Measurements from ENCODE around the gene NKPD1.
A peak's percentile ranks its signal among the peaks of the same experiment; 100 is the strongest.

Gene NKPD1

GRCh38 chr19:45154064-45154827, 6.5 kb downstream of the NKPD1 start:
- Mint-ChIP-seq H3K4me3 (peak overlapping the region; percentile 57 to 83), H3K9me3 (peaks cover 0 to 6% of the 10 kb centered on the region in 2 donors), H3K36me3 (peaks cover 8 to 18% of the 10 kb centered on the region in 2 donors), H3K27me3 (peaks cover 51 to 67% of the 10 kb centered on the region in 2 donors), H3K27ac (peak overlapping the region; percentile 59), H3K4me1 (peaks cover 23 to 29% of the 10 kb centered on the region in 2 donors)
- ATAC-seq (replicated peaks) (no peak), DNase-seq (no peak)

DNA sequence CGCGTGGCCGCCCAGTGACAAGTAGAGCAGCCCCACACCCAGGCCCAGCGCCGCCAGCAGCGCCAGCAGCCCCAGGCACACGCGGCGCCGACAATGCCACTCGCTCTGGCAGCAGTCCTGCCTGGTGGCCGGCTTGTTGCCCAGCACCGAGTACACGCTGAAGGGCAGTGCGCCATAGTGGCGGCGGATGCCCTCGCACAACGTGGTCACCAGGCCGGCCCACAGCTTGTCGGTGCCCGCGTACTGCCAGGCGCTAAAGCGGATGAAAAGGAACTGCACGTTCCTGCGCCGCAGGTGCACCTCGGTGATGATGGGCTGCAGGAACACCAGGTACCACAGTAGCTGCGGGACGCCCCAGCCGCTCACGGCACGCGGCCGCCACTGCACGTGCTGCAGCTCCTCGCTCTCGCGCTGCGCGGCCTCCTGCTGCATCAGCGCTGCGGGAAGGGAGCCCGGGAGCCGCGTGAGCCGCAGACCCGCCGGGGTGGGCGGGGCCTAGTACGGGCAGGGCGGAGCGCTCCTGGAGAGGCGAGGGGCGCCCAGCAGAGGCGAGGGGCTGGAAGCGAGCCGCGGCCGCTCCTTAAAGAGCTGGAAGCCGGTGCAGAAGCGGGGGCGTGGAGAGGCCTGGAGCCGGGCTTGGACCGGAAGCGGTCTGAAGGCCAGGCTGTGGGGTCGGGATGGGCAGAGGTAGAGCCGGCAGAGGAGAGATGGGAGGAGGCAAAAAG, 7.3 kb downstream of the NKPD1 start:
- H3K9me3 Mint-ChIP-seq = peaks cover 0 to 6% of the 10 kb centered on the region in 2 donors
- H3K4me1 Mint-ChIP-seq = peaks cover 23 to 29% of the 10 kb centered on the region in 2 donors
- peak overlapping the region; percentile 59 for H3K27ac Mint-ChIP-seq
- peaks cover 8 to 19% of the 10 kb centered on the region in 2 donors for H3K36me3 Mint-ChIP-seq
- peaks cover 46 to 60% of the 10 kb centered on the region in 2 donors for H3K27me3 Mint-ChIP-seq
- ATAC-seq (replicated peaks) (peak; percentile 17 to 31), DNase-seq (no peak)
- H3K4me3 Mint-ChIP-seq = peak overlapping the region; percentile 72 to 83

DNA sequence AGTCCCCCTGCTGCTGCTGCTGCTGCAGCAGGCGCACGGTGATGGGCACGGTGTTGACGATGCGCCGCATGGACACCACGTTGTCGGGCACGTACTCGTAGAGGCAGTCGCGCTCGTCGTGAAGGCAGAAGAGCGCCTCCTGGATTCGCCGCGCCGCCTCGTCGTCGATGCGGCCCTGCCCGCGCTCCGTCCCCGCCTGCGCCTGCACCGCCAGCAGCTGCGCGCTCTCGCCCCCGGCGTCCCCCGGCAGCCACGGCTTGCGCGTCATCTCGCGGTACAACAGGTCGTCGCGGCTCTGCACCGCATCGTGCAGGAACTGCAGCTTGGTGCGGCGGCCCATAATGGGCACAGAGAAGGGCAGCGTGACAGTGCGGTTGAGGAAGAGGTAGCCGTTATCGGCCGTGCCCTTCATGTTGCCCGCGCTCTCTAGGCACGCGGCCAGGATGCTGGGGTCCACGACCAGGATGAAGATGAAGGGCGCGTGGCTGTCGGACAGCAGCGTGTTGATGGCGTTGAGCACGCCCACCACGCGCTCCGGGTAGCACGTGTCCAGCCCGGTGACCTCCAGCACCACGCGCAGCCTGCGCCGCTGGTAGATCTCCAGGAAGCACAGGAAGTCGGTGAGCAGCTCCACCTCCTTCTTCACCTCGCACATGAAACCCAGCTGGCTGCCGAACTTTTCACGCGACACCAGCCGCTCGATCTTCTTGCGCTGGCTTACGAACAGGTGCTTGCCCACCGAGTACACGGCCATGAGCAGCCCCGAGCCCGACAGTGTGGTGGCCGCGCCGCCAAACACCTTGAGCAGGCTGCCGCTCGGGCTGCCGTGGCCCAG, 8.1 kb downstream of the NKPD1 start:
- peak overlapping the region; percentile 80 for H3K27ac Mint-ChIP-seq
- H3K4me1 Mint-ChIP-seq = peaks cover 17 to 29% of the 10 kb centered on the region in 2 donors
- peaks cover 0 to 6% of the 10 kb centered on the region in 2 donors for H3K9me3 Mint-ChIP-seq
- peak overlapping the region; percentile 72 to 83 for H3K4me3 Mint-ChIP-seq
- H3K27me3 Mint-ChIP-seq = peaks cover 39 to 52% of the 10 kb centered on the region in 2 donors
- ATAC-seq (replicated peaks) (peak; percentile 55 to 63), DNase-seq (peak; percentile 23)
- H3K36me3 Mint-ChIP-seq = peaks cover 8 to 24% of the 10 kb centered on the region in 2 donors

DNA sequence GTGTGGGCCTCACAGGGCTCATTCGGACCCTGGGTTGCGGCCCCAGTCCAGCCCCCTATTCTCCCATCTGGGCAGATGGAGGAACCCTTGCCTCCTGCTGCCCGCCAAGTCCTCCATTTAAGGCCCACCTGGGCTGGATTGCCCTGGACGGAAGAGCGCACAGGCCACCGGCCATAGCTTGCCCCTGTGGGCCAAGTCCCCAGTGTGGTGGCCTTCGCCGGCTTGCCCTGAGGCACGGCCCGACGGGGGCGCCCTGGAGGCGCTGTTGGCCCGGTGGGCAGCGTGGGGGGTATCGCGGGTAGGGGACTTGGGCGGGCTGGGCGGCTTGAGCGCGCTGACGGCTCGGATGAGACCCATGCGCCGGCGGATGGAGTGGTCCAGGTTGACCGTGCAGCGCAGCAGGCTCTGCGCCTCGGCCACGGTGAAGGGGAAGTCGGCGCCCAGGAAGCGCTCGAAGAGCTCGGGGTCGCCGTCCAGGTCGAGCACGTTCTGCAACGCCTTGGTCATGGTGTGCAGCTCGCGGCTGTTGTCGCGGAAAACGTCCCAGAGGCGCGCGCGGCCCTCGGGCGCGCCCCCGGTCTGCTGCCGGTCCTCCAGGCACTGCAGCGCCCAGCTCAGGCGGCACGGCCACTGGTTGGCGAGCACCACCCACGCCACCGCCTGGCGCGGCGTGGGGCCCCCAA, 8.8 kb downstream of the NKPD1 start:
- Mint-ChIP-seq H3K9me3 (peaks cover 0 to 6% of the 10 kb centered on the region in 2 donors), H3K4me3 (peak overlapping the region; percentile 44 to 83), H3K27me3 (peaks cover 34 to 46% of the 10 kb centered on the region in 2 donors), H3K4me1 (peaks cover 17 to 29% of the 10 kb centered on the region in 2 donors), H3K36me3 (peaks cover 8 to 28% of the 10 kb centered on the region in 2 donors), H3K27ac (peak overlapping the region; percentile 59)
- no peak for DNase-seq
- ATAC-seq (replicated peaks) = peak in 1 of 2 donors; percentile 2

GRCh38 chr19:45151320-45151719, 9.5 kb downstream of the NKPD1 start:
- Mint-ChIP-seq H3K36me3 (peaks cover 12 to 28% of the 10 kb centered on the region in 2 donors), H3K4me3 (peak overlapping the region; percentile 44 to 83), H3K27ac (peak overlapping the region; percentile 59), H3K9me3 (peaks cover 0 to 6% of the 10 kb centered on the region in 2 donors), H3K27me3 (peaks cover 32 to 44% of the 10 kb centered on the region in 2 donors), H3K4me1 (peaks cover 17 to 29% of the 10 kb centered on the region in 2 donors)
- ATAC-seq (replicated peaks) = no peak
- no peak for DNase-seq

DNA sequence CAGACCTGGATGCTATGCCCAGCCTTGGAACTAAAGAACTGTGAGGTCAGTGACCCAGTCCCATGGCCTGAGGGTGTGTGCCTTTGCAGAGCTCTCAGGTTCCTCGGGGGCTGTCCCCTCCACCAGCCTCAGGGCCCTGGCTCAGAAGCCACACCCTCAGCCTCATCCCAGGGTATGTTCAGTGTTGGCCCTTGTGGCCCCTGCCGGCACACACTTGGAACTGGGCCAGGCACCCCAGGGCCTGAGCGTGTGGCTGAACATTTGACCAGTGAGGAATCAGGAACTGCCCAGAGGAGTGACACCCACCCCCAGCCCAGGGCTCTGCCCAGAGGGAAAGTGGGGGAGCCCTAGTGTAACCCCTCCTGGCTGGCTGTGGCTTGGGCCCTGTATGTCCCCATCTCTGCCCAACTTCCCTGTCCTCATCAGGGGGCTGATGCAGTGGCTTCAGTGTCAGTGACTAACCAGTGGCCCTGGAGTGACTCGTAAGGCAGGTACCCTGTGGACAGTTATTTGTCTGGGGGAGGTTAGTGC, 10.0 kb downstream of the NKPD1 start:
- peaks cover 29 to 44% of the 10 kb centered on the region in 2 donors for H3K27me3 Mint-ChIP-seq
- no peak for DNase-seq
- H3K4me3 Mint-ChIP-seq = peak overlapping the region in 1 of 2 donors; percentile 44

GRCh38 chr19:45150180-45150579, 10.6 kb downstream of the NKPD1 start:
- Mint-ChIP-seq H3K4me1 (peaks cover 17 to 29% of the 10 kb centered on the region in 2 donors), H3K27ac (no peak overlapping the region), H3K27me3 (peaks cover 25 to 38% of the 10 kb centered on the region in 2 donors), H3K4me3 (peak overlapping the region in 1 of 2 donors; percentile 11), H3K9me3 (peaks cover 0 to 6% of the 10 kb centered on the region in 2 donors), H3K36me3 (peaks cover 12 to 31% of the 10 kb centered on the region in 2 donors)
- no peak for ATAC-seq (replicated peaks)
- no peak for DNase-seq

More for the DNA sequence above, 10.0 kb downstream of the NKPD1 start:
- Mint-ChIP-seq H3K4me1 (peaks cover 17 to 29% of the 10 kb centered on the region in 2 donors), H3K27ac (peak overlapping the region; percentile 59), H3K9me3 (peaks cover 0 to 6% of the 10 kb centered on the region in 2 donors), H3K36me3 (peaks cover 12 to 31% of the 10 kb centered on the region in 2 donors)
- no peak for ATAC-seq (replicated peaks)

DNA sequence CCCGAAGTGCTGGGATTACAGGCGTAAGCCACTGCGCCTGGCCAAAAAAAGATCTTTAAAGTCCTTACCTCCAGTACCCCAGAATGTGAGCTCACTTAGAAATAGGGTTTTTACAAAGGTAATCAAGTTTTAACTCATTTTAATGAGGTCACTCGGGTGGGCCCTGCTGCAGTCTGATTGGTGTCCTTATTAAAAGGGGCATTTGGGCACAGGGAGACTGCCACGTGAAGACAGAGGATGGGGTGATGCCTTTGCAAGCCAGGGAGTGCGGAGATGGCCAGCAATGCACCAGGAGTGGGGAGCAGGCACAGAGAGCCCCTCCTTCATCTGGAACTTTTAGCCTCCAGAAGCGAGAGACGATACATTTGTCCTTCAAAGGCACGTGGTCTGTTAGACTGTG, 11.7 kb downstream of the NKPD1 start:
- H3K36me3 Mint-ChIP-seq = peaks cover 16 to 35% of the 10 kb centered on the region in 2 donors
- no peak for DNase-seq
- H3K9me3 Mint-ChIP-seq = peaks cover 0 to 6% of the 10 kb centered on the region in 2 donors
- peaks cover 20 to 31% of the 10 kb centered on the region in 2 donors for H3K27me3 Mint-ChIP-seq
- ATAC-seq (replicated peaks) = no peak
- H3K4me3 Mint-ChIP-seq = no peak overlapping the region
- H3K4me1 Mint-ChIP-seq = peaks cover 14 to 23% of the 10 kb centered on the region in 2 donors
- no peak overlapping the region for H3K27ac Mint-ChIP-seq

DNA sequence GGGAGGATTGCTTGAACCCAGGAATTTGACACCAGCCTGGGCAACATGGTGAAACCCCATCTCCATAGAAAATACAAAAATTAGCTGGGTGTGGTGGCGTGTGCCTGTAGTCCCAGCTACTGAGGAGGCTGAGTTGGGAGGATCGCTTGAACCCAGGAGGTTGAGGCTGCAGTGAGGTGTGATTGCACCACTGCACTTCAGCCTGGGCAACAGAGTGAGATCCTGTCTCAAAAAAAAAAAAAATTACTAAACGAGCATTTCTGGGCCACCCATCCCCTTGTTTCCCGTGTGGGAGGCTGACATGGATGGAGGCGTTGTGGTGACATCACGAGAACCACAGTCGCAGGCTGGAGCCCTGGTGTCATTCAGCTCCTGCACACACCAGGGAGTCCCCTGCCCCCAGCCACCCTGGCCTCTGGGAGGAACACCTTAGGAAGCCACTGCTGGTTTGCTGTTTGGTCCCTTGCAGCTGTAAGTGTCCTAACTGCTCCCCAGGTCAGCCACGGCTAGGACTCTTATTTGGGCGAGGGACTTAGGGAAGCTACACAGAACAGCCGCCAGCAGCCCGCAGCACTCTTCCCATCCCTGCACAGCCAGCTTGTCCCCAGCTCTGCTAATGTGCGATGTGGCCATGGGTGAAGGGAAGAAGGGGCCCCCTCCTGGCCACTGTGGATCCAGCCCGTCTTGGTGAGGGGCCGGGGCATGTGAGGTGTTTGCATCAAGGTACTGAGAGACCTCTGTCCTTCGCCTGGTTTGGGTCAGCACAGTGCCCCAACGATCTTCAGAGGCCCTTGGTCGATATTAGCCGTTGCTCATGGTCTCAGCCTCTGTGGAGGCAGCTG, 12.7 kb downstream of the NKPD1 start:
- H3K27me3 Mint-ChIP-seq = peaks cover 14 to 20% of the 10 kb centered on the region in 2 donors
- peaks cover 0 to 6% of the 10 kb centered on the region in 2 donors for H3K9me3 Mint-ChIP-seq
- peaks cover 11 to 18% of the 10 kb centered on the region in 2 donors for H3K4me1 Mint-ChIP-seq
- ATAC-seq (replicated peaks) = no peak
- no peak overlapping the region for H3K27ac Mint-ChIP-seq
- peaks cover 21 to 41% of the 10 kb centered on the region in 2 donors for H3K36me3 Mint-ChIP-seq
- no peak overlapping the region for H3K4me3 Mint-ChIP-seq
- DNase-seq = no peak

- H3K4me1 Mint-ChIP-seq = peaks cover 8 to 13% of the 10 kb centered on the region in 2 donors
- DNase-seq (no peak), ATAC-seq (replicated peaks) (no peak)
- H3K4me3 Mint-ChIP-seq = no peak overlapping the region
- H3K27ac Mint-ChIP-seq = no peak overlapping the region
- peaks cover 0 to 2% of the 10 kb centered on the region in 2 donors for H3K9me3 Mint-ChIP-seq
- H3K27me3 Mint-ChIP-seq = peaks cover 8% of the 10 kb centered on the region in 2 donors
- H3K36me3 Mint-ChIP-seq = peaks cover 30 to 46% of the 10 kb centered on the region in 2 donors
Observed at GRCh38 chr19:45146741-45147205, 14.0 kb downstream of the NKPD1 start.

DNA sequence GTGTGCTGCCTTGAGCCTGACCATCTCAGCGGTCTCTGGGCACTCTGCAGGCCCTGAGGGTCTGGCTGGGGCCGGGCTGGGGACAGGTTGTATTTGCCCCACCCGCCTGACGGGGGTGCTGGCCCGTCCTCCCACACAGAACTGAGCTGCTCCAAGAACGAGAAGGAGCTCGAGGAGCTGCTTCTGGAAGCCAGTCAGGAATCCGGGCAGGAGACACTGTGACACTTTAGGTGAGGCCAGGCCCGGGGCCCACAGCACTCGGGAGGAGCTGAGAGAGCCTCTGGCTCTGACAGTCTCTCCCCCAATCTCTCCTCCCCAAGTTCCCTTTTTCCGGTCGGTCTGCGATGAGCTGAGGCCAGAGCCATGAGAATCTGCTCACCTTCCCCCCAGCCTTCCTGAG, 14.5 kb downstream of the NKPD1 start:
- no peak overlapping the region for H3K27ac Mint-ChIP-seq

More for the DNA sequence above, 14.5 kb downstream of the NKPD1 start:
- ATAC-seq (replicated peaks) (no peak), DNase-seq (no peak)
- H3K27me3 Mint-ChIP-seq = peaks cover 3% of the 10 kb centered on the region in 2 donors
- peaks cover 31 to 45% of the 10 kb centered on the region in 2 donors for H3K36me3 Mint-ChIP-seq
- H3K4me1 Mint-ChIP-seq = peaks cover 8 to 9% of the 10 kb centered on the region in 2 donors
- H3K4me3 Mint-ChIP-seq = no peak overlapping the region
- no peaks in the 10 kb centered on the region for H3K9me3 Mint-ChIP-seq

Data from stimulated activated naive B cell treated with anti-CD40 and anti-IgM and Interleukin-4, amounts not matched to agents 10 μg/mL and 1 μg/mL and 100 μg/mL, for 72 hours (primary cell).